Iris pigment epithelial cell (primary cell): ENCODE measurements around the gene RNASE11.
A peak's percentile ranks its signal among the peaks of the same experiment; 100 is the strongest.
"Not testable (repeated sequence)": the region's sequence is repeated elsewhere in the genome, so short reads cannot be mapped to it uniquely, and the experiment has no call there.

Experiments
- DNase-seq: peaks from one replicate; pipeline ENCODE4 v3.0.0-alpha.2; 2011; ENCODE audit warnings: low read depth

Gene RNASE11

DNA sequence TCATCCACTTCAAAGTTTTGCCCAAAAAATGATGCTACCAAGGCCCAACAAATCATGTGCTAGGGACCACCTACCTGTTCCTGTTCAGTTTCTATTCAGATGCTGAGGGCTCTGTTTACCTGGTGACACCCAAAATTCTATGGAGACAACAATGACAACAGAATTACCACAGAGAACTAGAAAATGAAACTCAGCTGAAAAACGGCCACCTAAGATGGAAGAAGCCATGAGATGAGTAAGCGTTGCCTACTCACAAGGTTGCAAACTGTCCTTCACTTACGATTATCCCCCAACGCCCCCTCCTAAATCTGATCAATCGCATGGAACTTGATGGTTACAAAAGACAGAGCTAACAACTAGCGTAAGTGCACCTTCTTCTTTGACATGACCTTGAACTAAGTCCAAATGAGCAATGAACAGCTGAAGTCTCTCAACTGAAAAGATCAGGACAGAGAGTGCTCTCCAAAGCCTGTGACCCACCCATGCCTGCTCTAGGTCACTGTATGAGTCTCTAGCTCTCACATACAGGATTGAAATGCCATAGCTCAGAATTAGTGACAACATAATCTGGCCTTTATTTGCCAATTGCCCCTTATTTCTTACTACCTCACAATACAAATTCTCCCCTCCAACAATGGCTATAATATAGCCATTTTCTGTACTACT is at the start of gene RNASE11:
TSS of gene RNASE11 (minus strand) at position 513 of the 666 bp plus-strand sequence.
- DNase-seq = no peak

DNA sequence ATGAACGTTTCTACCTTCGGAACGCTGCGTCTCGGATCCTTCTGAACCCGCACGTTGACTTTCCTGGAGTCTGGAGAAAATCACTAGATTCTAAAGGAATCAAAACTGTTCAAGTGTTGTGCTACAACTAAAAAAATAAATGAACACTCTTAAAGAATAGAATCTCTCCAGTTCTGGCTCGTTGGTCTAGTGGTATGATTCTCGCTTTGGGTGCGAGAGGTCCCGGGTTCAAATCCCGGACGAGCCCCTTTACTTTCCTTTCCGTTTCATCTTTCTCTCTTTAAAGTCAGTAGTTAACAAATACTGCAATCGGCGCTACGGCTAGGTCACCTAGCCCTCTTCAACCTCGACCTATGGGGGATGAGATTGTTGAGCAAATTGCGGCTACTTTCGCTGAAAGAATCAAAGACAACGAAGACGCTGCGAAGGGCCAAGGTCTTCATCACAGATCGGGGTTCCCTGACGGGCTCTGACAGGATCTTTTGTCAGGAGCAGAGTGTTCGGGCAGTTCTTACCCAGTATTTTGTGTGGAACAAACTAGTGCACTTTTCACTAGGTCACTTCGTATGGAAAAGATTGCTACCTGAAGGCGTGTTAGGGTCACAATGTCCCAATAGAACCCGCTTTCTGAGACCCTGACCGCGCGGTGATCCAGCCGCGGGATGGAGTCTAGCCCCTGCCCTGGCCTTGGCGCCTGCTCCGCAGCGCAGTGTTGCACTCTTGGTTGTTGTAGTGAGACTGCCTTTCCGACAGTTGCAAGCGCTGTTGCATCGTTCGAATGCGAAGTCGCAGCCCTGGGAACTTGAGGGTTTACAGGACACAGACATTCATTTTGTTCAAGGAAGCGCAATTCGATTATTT is 45.3 kb upstream of the RNASE11 start:
- DNase-seq = peak; percentile 93

- no peak for DNase-seq
Measured at GRCh38 chr14:20632448-20632830, 44.6 kb upstream of the RNASE11 start.

DNA sequence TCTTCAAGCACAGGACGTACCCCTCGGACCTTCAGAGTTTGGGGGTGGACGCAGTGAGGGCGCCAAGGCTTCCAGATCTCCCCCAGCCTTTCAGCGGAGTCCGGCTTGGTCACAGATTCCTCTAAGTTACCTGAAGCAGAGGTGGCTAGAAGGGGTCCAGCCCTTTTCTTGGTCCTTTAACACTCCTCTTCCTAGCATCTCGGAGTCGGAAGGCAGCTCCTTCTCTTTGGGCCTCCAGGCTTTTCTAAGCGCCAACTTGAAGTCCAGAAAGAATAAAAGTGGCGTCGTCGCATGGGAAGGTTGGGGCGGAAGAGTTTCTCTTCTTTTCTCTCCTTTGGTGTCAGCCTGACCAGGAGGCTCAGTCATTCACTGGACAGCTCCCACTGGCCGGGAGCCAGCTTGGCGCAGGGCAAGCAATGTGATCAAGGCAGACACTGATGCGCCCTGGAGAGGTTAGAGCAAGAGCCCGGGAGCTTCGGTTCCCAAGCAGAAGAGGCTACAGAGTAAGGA is 44.1 kb upstream of the RNASE11 start:
- DNase-seq = peak; percentile 75

GRCh38 chr14:20631023-20631879 is 43.5 kb upstream of the RNASE11 start:
- peak; percentile 68 for DNase-seq

- peak; percentile 71 for DNase-seq
Measured at GRCh38 chr14:20630340-20631022, 42.7 kb upstream of the RNASE11 start.

DNA sequence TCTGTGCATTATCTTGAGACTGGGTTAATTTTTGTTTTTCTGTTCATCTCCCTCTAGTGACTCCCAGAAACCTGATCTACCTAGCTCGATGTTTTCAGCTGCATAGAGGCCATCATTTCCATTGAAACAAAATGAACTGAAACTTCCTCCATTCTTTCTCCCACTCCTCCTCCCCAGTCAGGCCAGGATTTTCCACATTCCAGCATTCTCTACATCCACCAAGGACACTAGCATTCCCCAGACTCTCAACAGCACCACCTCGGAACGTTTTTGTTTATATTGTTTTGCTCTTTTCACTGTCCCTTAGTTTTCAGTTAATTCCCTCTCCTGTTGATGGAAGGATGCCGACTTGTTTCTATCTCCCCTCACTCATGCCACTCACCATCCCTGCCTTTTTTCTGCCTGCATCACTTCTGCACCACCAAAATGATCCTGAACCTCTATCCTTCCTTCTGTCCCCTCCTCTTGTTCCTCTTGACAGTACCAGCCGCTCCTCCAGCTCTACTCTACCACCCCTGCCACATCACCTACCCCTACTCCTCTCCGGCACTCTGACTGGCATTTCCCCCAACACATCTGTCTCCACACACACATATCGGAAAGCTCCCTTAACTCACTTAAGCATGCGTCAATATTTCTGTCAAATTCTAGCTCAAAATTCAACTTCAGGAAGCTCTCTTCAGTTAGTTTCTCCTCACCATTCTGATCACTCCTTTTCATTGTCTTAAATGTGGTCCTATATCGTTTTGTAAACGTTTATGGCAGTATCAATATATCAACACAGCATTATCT is 40.5 kb upstream of the RNASE11 start:
- DNase-seq = no peak

DNA sequence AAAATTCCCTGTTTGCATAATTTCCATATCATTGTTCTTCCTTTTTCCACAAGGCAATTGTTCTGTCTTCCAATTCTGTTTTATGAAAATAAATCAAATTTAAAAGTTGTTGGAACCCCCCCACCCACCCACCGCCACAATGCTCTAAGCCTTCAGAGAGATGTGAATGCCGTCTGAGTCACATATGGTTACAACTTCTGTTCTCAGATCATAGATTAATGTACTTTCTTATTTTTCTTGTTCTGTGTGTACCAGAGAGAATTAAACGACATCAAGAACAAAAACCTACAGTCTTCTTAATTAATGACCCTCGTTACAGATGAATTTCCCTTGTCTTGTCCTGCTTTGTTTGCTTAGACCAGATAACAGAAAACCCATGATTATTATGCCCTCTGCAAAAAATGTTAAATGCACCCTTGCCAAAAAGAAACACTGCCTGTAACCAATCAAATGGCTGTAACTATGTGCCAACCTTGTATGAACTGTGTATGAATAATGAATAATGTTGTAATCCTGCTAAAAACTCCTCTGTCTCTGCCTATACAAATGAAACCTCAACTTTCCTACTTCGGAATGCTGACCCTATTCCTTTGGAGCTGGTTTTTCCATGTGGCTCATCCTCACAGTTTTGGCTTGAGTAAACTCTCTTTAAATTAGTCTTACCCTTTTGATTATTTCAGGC is 39.7 kb upstream of the RNASE11 start:
- no peak for DNase-seq

GRCh38 chr14:20626274-20626673 is 38.5 kb upstream of the RNASE11 start:
- no peak for DNase-seq

DNA sequence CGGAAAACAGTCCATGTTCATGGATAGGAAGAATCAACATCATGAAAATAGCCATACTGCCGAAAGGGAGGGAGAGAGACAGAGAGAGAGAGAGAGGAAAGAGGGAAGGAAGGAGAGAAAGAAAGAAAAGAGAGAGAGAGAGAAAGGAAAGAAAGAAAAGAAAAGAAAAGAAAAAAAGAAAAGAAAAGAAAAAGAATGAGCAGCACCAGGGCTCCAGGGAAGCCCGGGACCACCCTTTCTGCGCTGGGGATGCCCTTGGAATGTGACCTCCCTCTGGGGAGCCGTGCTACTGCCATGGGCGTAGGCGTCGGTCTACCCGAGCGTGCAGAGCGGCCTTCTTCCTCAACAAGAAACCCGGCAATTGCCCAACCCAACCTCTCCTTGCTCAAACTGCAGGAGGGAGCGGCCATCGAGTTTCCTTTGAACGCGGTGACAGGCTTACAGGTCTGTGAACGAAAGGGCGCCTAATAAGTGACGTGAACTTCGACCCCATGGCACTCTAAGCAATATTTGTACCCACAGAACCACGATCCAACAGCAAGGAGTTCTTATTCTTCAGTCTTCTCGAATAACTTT is 36.8 kb upstream of the RNASE11 start:
- DNase-seq = peak; percentile 88

DNA sequence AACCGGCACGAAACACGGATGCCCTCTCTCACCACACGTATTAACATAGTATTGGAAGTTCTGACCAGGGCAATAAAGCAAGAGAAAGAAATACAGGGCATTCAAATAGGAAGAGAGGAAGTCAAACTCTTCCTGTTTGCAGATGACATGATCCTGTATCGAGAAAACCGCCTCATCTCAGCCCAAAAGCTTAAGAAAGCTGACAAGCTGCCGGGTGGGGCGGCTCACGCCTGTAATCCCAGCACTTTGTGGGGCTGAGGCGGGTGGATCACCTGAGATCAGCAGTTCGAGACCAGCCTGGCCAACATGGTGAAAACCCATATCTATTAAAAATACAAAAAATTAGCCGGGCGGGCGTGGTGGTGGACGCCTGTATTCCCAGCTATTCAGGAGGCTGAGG is 36.0 kb upstream of the RNASE11 start:
- no peak for DNase-seq

- no peak for DNase-seq
Measured at GRCh38 chr14:20622816-20623291, 35.1 kb upstream of the RNASE11 start.

- no peak for DNase-seq
Measured at GRCh38 chr14:20620798-20621478, 33.1 kb upstream of the RNASE11 start.

DNA sequence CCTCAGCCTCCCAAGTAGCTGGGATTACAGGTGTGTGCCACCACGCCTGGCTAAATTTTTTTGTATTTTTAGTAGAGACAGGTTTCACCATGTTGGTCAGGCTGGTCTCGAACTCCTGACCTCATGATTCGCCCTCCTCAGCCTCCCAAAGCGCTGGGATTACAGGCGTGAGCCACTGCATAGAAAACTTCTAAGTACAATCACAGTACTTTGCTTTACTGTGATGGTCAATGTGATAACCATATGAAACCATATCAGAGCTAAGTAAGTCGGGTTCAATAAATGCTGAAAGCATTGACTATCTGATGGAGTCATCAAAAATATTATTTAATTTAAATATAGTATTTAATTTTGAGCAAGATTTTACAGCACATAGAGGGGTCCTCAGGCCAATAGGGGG is 31.9 kb upstream of the RNASE11 start:
- not testable (repeated sequence) for DNase-seq

GRCh38 chr14:20618271-20618749 is 30.5 kb upstream of the RNASE11 start:
- no peak for DNase-seq

DNA sequence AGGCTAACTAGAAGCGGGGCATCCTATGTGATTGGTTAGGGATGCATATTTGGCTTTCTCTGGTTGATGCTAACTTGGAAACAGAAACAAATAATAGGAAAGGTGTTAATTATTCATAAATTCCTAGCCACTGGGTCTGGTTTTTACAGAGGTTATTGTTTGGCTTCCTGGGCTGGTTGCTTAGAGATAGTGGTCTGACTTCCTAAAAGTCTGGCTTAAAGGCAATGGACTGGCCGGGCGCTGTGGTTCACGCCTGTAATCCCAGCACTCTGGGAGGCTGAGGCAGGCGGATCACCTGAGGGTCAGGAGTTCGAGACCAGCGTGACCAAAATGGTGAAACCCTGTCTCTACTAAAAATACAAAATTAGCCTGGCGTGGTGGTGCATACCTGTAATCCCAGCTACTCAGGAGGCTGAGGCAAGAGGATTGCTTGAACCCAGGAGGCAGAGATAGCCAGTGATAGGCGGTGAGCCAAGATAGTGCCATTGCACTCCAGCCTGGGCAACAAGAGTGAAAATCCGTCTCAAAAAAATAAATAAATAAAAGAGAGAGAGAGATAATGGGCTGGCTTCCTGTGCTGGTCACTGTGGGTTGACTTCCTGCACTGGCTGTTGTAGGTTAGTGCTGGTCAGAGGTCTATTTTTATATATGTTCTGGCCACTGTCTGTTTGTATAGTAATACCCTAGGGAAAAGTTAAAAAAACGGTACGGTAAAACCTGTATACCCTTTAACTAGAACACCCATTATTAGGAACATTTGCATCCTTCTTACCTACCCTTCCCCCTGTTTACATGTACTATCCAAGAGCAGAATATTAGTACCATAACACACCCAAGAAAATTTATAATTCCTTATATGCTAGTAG is 29.6 kb upstream of the RNASE11 start:
- no peak for DNase-seq

GRCh38 chr14:20615996-20616395 is 28.2 kb upstream of the RNASE11 start:
- DNase-seq = no peak
